Lung (tissue), 12 donors: ENCODE results near the gene KIDINS220. TPM values are rescaled to one million over a fixed set of nuclear protein-coding genes. Genes with fewer than 3 reads are reported as not detected.
A peak's percentile ranks its signal among the peaks of the same experiment; 100 is the strongest.

Source experiments
- ATAC-seq: fragments of 200-7000 bp; cut with Tn5 transposase; one replicate; pipeline ENCODE4 v1.9.1; 2020; ENCODE audit warnings: moderate number of reproducible peaks; ENCODE audit not compliant: insufficient read depth, low FRiP score
- DNase-seq, 3 donors: peaks; one replicate each; pipeline ENCODE4 v3.0.0-alpha.2; 2013 to 2017
- H3K27ac ChIP-seq, 2 donors: one replicate each; pipeline ENCODE4 v1.5.1; 2013; ENCODE audit warnings: mild to moderate bottlenecking in 2 of 2, moderate library complexity in 2 of 2, control low read depth in 1 of 2, inconsistent platforms in 1 of 2, low read depth in 1 of 2, low read length in 1 of 2
- H3K27me3 ChIP-seq, 3 donors: one replicate each; pipeline ENCODE4 v1.5.1; 2013; ENCODE audit warnings: low read length in 2 of 3; ENCODE audit not compliant: control insufficient read depth in 3 of 3, insufficient read depth in 3 of 3
- H3K36me3 ChIP-seq, 4 donors: one replicate each; pipeline ENCODE4 v1.5.1; 2013; ENCODE audit warnings: low read length in 4 of 4, mild to moderate bottlenecking in 1 of 4, moderate library complexity in 1 of 4; ENCODE audit not compliant: control insufficient read depth in 4 of 4, insufficient read depth in 4 of 4
- H3K4me1 ChIP-seq, 5 donors: one replicate each; pipeline ENCODE4 v1.5.1; 2013; ENCODE audit warnings: low read length in 5 of 5, mild to moderate bottlenecking in 2 of 5, moderate library complexity in 1 of 5; ENCODE audit not compliant: control insufficient read depth in 5 of 5, insufficient read depth in 5 of 5
- H3K4me3 ChIP-seq: one replicate; pipeline ENCODE4 v1.5.1; 2013; ENCODE audit warnings: mild to moderate bottlenecking, control low read depth, moderate library complexity
- H3K9ac ChIP-seq, 2 donors: one replicate each; pipeline ENCODE4 v1.5.1; 2013; ENCODE audit warnings: low read length in 2 of 2, control low read depth in 1 of 2; ENCODE audit not compliant: insufficient read depth in 1 of 2
- H3K9me3 ChIP-seq, 4 donors: one replicate each; pipeline ENCODE4 v1.5.1; 2013; ENCODE audit warnings: low read length in 3 of 4, mild to moderate bottlenecking in 1 of 4, moderate library complexity in 1 of 4; ENCODE audit not compliant: control insufficient read depth in 4 of 4, insufficient read depth in 3 of 4
- CTCF ChIP-seq: IDR thresholded peaks from 2 replicates; pipeline ENCODE4 v1.5.1; 2012; ENCODE audit warnings: mild to moderate bottlenecking; ENCODE audit errors: control extremely low read depth, extremely low read depth
- WGBS, 2 donors: extraction: QIAGEN DNeasy Blood & Tissue Kit; methylation state at CpG; one replicate each; pipeline ENCODE4 v1.1.7; 2013; 5-methylcytosine and 5-hydroxymethylcytosine counted together
- polyA plus RNA-seq, 2 donors: library from polyadenylated mRNA; stranded (reverse); fragments of 200-250 nt; gene quantifications; one replicate each; pipeline ENCODE4 v1.2.1, GENCODE V29; 2013
- total RNA-seq, 2 donors: library from RNA; depleted of rRNA in 1 of 2; stranded (reverse); fragments of >200 nt in 1 of 2; gene quantifications; one replicate each; pipeline ENCODE4 v1.2.1, GENCODE V29; 2014 to 2021
- donor health status: control.
- donor health status: control.
- donor health status: Bipolar disorder and iron deficiency.
- donor health status: healthy.
- donor health status: DM: yes; HTN: yes; CAD: no.

KIDINS220 gene
- total and polyA plus RNA-seq, 4 donors, result 16.2 to 211 (median 36.4) TPM

DNA sequence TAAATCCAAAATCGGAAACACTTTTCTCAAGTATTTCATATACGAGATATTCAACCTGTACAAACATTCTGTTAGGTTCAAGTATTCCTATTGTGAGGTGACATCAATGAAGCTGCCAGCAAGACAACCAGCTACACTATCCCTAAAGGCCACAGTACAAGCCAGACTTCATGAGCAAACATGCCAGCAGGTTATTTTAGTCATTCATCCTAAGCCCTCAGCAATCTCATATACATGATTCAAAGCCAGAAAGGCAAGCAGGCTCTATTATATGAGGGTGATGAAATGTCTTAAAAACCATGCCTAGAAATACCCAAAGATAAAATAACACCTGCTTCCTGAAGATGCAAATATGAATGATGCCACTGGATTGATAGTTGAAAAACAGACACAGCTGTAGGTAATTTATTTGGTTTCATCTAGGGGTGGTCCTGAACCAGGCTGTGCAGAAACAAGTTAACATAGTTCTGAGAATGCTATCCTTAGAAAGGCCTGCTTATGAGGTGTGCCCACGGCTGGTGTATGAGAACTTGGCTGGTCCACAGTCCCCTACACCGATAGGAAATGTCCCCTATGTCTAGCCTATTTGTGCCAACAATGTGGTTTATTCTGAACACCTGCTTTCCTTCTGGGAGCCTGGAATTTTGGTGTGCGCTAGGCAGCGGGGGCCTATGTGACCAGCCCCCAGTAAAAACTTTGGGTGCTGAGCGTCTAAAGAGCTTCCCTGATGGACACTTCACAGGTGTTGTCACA, 48.2 kb upstream of the KIDINS220 start:
- peaks cover 0 to 2% (median 0%) of the 10 kb centered on the region in 5 donors for H3K4me1 ChIP-seq
- H3K36me3 ChIP-seq, result peaks cover 0 to 6% (median 4%) of the 10 kb centered on the region in 4 donors
- WGBS, 2 donors, result 93 to 96% methylated on average over 7 of the region's 7 CpGs
- H3K4me3 ChIP-seq, result no peak overlapping the region
- DNase-seq, result no peak
- no peaks in the 10 kb centered on the region for H3K9me3 ChIP-seq
- no peak for ATAC-seq
- no peak for TF ChIP-seq CTCF
- no peaks in the 10 kb centered on the region for H3K27me3 ChIP-seq
- no peak overlapping the region for H3K9ac ChIP-seq
- H3K27ac ChIP-seq, result no peak overlapping the region

- WGBS, 2 donors, result 94 to 98% methylated on average over 4 of the region's 4 CpGs
- peaks cover 0 to 2% (median 0%) of the 10 kb centered on the region in 5 donors for H3K4me1 ChIP-seq
- no peak overlapping the region for H3K27ac ChIP-seq
- peaks cover 0 to 9% (median 4%) of the 10 kb centered on the region in 4 donors for H3K36me3 ChIP-seq
- no peaks in the 10 kb centered on the region for H3K9me3 ChIP-seq
- no peak for TF ChIP-seq CTCF
- no peak overlapping the region for H3K9ac ChIP-seq
- H3K27me3 ChIP-seq, result no peaks in the 10 kb centered on the region
- no peak for ATAC-seq
- no peak for DNase-seq
- H3K4me3 ChIP-seq, result no peak overlapping the region
Measured at GRCh38 chr2:8884812-8885211, 47.4 kb upstream of the KIDINS220 start.

GRCh38 chr2:8882094-8882493, 44.7 kb upstream of the KIDINS220 start:
- peaks cover 3 to 12% (median 4%) of the 10 kb centered on the region in 4 donors for H3K36me3 ChIP-seq
- ATAC-seq (no peak), DNase-seq (peak in 1 of 3 donors; percentile 13)
- H3K9me3 ChIP-seq, result no peaks in the 10 kb centered on the region
- 82 to 83% methylated on average over 5 of the region's 5 CpGs for WGBS, 2 donors
- H3K27ac ChIP-seq, result no peak overlapping the region
- no peaks in the 10 kb centered on the region for H3K27me3 ChIP-seq
- H3K4me3 ChIP-seq, result no peak overlapping the region
- TF ChIP-seq CTCF, result no peak
- H3K9ac ChIP-seq, result no peak overlapping the region
- H3K4me1 ChIP-seq, result no peaks in the 10 kb centered on the region
